ENCODE measurements around the gene RGR.

DNA sequence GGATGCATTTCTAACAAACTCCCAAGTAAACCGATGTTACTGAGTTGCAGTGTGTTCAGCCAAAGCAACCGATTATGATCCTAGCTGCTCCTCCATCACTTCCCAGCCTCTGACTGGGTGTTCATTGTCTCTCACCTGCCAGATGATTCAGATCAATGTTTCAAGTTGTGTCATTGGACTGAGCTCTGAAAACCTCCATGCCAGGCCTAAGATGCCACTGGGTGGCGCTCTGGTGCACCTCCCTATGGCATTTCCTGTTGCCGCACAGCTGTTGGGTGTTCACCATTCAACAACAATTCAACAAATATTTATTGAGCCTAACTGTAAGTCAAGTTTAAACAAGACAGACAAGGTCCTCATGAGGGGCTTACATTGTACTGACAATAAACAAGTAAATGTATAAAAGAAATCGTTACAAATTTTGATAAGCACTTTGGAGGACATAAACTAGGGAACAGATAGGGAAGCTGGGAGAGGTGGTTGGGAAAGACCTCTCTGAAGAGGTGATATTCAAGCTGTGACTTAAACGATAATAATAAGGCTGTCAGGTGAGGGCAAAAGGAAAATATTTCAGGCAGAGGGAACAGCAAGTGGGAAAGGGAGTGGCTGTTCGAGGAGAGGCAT, 22.8 kb downstream of the RGR start:
- TF ChIP-seq GATA2 (IDR thresholded peaks at IDR 0.05; ENCODE audit: low read depth, low read length): no peak
- TF ChIP-seq GATA3 (IDR thresholded peaks at IDR 0.05; ENCODE audit: low read depth, low read length): no peak

All from SH-SY5Y (cell line).